CD4-positive, alpha-beta T cell treated with Interleukin-4 for 4 hours (primary cell): ENCODE data around the gene CFAP77.
A peak's percentile ranks its signal among the peaks of the same experiment; 100 is the strongest.
"Not testable (repeated sequence)": the region's sequence is repeated elsewhere in the genome, so short reads cannot be mapped to it uniquely, and the experiment has no call there.

ENCODE experiments used
- DNase-seq: peaks from one replicate; pipeline ENCODE4 v3.0.0-alpha.2; 2020

Gene CFAP77

GRCh38 chr9:132409828-132410528 lies at the start of gene CFAP77:
Gene CFAP77 (plus strand): TSS chr9:132410211. CDS start chr9:132410272, 61 bp downstream.
- no peak for DNase-seq

GRCh38 chr9:132364068-132364467 lies 45.9 kb upstream of the CFAP77 start:
- no peak for DNase-seq

- DNase-seq, result no peak
Measured at GRCh38 chr9:132365986-132366385, 44.0 kb upstream of the CFAP77 start.

GRCh38 chr9:132366481-132366880 lies 43.5 kb upstream of the CFAP77 start:
- no peak for DNase-seq

GRCh38 chr9:132367613-132368313 lies 42.2 kb upstream of the CFAP77 start:
- no peak for DNase-seq

GRCh38 chr9:132369421-132369820 lies 40.6 kb upstream of the CFAP77 start:
- DNase-seq, result no peak

GRCh38 chr9:132370592-132370991 lies 39.4 kb upstream of the CFAP77 start:
- DNase-seq, result no peak

- DNase-seq, result peak; percentile 6
Measured at GRCh38 chr9:132372177-132373095, 37.6 kb upstream of the CFAP77 start.

- not testable (repeated sequence) for DNase-seq
Measured at GRCh38 chr9:132377769-132378168, 32.2 kb upstream of the CFAP77 start.

GRCh38 chr9:132378416-132378815 lies 31.6 kb upstream of the CFAP77 start:
- DNase-seq, result not testable (repeated sequence)

GRCh38 chr9:132381966-132382541 lies 28.0 kb upstream of the CFAP77 start:
- DNase-seq, result peak; percentile 6

GRCh38 chr9:132383462-132383883 lies 26.5 kb upstream of the CFAP77 start:
- no peak for DNase-seq

- DNase-seq, result no peak
Measured at GRCh38 chr9:132384376-132384775, 25.6 kb upstream of the CFAP77 start.

GRCh38 chr9:132387133-132387532 lies 22.9 kb upstream of the CFAP77 start:
- DNase-seq, result no peak

- DNase-seq, result no peak
Measured at GRCh38 chr9:132390966-132391365, 19.0 kb upstream of the CFAP77 start.

- DNase-seq, result no peak
Measured at GRCh38 chr9:132391449-132391848, 18.6 kb upstream of the CFAP77 start.

GRCh38 chr9:132395560-132395959 lies 14.5 kb upstream of the CFAP77 start:
- DNase-seq, result no peak

GRCh38 chr9:132401824-132402223 lies 8.2 kb upstream of the CFAP77 start:
- DNase-seq, result no peak

GRCh38 chr9:132404228-132404881 lies 5.7 kb upstream of the CFAP77 start:
- peak; percentile 30 for DNase-seq

GRCh38 chr9:132406554-132407122 lies 3.4 kb upstream of the CFAP77 start, which contains the start of gene TTF1:
Gene TTF1 (minus strand): TSS chr9:132406840. CDS start chr9:132402821, 4,019 bp downstream.
- DNase-seq, result peak; percentile 91

GRCh38 chr9:132407196-132407595 lies 2.8 kb upstream of the CFAP77 start:
- DNase-seq, result no peak

- no peak for DNase-seq
Measured at GRCh38 chr9:132408521-132408920, 1.5 kb upstream of the CFAP77 start.
